Activated CD8-positive, alpha-beta memory T cell treated with anti-CD3 and anti-CD28 coated beads, Interleukin-2, amount 50 U/mL, for 1 hour (primary cell): Measurements from ENCODE around the gene RNF187.

ENCODE experiments used
- DNase-seq: peaks from one replicate; pipeline ENCODE4 v3.0.0-alpha.2; 2020; ENCODE audit errors: extremely low read depth

Gene RNF187

DNA sequence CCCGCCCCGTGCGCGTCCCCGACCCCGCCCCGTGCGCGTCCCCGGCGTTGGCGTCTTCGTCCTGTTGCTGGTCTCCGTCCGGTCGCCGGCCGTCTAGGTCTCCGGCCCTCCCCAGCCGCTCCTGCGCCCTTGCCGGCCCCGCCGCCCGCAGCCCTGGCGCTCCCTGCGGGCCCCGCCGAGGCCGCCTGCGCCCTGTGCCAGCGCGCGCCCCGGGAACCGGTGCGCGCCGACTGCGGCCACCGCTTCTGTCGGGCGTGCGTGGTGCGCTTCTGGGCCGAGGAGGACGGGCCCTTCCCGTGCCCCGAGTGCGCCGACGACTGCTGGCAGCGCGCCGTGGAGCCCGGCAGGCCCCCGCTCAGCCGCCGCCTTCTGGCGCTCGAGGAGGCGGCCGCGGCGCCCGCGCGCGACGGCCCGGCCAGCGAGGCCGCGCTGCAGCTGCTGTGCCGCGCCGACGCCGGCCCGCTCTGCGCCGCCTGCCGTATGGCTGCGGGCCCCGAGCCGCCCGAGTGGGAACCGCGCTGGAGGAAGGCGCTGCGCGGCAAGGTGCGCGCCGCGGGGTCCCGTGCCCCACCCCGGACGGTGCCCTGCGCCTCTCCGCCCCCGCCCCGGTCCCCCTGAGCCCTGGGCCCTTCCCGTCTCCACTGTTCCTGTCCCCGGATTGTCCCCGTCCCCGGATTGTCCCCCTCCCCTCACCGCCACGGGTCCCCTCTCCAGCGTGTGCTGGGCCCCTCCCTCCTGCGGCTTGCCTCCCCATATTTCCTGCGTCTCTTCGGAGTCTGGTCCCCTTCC lies at the start of gene RNF187:
Gene RNF187 (plus strand): TSS at position 47 of the 789 bp plus-strand sequence.
- DNase-seq = peak; percentile 31

DNA sequence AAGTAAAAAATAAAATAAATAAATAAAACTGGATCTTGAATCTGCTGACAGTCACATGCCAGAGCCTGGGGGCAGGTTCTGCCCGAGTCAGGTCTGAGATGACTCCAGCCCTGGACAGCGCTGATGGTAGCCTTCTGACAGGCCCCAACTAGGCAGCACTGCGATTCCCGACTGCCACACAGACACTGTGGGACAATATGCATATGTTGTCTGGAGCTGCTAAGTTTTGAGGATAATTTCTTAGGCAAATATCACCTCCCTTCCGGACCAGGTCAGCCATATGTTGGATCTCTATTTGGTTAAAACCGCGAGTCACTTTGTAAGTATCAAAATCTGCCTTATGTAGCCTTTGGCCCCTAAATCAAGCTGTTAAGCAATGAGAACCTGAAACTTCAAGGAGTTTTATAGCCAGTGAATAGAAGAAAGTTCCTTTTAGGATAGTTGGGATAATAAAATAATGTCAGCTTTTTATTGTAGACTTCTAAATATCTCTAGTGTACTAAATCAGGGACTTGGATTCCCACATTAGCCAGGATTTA lies 49.7 kb upstream of the RNF187 start:
- no peak for DNase-seq

DNA sequence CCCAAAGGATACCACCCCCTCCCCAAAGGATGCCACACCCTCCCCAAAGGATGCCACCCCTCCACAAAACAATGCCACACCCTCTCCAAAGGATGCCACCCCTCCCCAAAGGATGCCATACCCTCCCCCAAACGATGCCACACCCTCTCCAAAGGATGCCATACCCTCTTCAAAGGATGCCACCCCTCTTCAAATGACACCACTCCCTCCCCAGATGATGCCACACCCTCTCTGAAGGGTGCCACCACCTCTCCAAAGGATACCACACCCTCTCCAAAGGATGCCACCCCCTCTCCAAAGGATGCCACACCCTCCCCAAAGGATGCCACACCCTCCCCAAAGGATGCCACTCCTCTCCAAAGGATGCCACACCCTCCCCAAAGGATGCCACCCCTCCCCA lies 48.9 kb upstream of the RNF187 start:
- no peak for DNase-seq

DNA sequence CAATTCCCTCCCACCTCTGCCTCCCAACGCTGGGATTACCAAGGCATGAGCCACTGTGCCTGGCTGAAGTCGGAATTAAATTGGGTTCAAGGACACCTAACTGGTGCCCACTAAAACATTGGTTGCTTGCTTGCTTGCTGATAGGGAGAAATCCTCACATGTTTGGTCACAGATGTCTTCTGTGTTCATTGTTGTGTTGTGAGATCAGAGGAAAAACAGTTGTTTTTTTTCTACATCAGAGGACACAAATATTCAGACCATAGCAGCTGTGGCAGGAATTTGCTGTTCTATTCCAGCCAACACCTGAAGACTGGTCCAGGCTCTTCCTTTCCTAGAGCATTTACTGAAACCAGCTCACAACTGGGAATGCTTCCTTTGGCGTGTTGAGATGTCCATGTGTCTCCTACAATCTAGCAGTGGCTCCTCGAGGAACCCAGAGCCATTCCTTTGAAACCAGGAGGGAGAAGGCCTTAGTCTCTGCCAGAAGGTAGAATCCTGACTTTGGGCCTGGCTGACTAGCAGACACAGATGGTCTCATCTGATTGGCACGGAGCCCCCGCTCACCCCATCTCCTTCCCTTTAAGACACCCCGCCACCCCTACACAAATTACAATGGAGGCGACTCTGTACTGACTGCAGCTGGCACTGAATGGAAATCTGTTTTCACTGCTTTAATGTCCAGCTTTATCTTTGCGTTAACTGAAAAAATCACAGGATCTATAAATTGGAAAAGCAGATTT lies 46.3 kb upstream of the RNF187 start:
- no peak for DNase-seq

DNA sequence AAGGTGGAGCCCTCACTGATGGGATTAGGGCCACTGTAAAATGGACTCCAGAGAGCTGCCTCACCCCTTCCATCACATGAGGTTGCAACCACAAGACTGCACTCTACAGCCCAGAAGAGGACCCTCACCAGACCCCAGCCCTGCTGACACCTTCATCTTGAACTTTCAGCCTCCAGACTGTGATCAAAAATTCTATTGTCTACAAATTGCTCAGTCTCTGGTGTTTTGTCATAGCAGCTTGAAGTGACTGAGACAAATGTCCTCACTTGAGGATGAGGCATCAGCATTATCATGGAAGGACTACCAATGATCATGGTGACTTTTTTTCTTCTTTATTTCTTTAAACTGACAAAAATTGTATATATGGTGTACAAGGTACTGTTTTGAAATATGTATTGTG lies 43.8 kb upstream of the RNF187 start:
- no peak for DNase-seq

DNA sequence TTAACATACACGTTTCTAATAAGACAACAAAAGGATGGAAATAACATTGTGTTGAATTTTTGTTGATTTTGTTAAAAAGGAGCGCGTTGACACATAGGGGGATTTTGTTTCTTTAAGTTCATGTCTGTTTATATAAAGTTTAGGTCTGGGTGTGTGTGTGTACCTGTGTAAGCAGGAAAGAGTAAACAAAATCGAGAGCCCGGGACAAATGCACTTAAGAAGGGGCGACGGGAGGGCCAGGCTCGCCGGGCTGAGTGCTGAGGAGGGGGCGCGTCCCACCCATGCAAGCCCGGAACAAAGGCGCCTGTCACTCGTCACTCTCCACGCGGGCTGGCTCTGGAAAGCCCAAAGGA lies 41.7 kb upstream of the RNF187 start:
- no peak for DNase-seq

DNA sequence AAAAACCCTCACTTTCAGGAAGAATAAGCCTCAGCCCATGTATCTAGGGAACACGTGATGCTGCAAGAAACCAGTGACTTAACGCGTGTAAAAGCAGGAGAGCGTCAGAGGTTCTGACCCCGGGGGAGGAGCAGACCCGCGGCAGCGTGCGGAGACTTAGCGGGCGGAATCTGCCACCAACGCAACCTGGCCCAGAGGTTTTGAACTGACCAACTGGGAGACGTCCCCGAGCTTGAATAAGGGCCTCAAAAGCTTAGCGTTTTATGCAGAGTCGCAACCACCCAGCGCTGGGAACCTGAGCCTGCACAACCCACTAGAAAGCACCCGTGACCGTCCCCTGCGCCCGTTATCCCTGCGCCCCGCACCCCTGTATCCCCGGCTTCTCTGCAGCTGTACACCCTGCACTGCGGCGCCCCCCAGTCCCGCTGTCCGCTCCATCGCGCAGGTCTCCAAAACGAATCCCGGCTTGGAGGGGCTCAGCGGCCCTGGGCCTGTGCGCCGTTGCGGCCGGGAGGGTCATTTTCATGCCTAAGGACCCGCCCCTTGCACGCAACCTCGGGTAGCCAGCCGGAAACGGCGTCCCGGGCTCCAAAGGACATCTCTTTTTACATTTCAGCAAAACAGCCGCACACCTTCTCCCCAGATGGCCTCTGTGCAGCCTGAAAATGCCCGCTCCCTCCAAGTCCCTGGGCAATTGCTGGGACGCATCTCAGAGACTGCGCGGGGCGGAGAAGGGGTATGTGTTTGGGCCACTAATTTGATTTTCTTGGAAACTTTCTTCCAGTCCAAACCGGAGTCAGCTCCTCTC lies 41.1 kb upstream of the RNF187 start:
- DNase-seq = no peak

DNA sequence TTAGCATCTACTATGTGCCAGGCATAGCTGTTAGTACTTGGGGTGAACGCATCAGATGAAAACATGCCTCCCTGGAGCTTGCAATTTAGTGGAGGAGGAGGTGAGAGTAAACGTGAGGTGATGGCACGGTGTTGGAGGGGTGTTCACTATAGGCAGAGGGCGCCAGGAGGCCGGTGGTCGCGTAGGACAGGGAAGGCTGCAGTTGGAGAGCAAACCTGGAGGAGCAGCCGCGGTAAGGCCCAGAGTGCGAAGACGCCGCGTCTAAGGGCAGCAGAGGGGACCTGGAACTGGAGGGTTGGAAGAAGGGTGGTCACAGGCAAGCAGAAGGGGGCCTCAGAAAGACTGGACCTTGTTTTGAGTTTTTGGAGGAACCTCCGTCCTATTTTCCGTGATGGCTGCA lies 40.3 kb upstream of the RNF187 start:
- no peak for DNase-seq

DNA sequence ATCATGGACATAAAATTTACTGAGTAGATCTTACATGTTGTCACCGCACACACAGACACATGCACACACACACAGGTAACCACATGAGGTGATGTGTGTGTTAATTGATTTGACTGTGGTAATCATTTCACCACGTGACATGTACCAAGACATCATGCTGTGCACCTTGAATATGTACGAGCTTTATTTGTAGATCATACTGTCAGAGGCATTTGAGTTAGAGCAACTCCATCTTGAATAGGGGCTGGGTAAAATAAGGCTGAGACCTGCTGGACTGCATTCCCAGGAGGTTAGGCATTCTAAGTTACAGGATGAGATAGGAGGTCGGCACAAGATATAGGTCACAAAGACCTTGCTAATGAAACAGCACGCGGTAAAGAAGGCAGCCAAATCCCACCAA lies 38.8 kb upstream of the RNF187 start:
- no peak for DNase-seq

DNA sequence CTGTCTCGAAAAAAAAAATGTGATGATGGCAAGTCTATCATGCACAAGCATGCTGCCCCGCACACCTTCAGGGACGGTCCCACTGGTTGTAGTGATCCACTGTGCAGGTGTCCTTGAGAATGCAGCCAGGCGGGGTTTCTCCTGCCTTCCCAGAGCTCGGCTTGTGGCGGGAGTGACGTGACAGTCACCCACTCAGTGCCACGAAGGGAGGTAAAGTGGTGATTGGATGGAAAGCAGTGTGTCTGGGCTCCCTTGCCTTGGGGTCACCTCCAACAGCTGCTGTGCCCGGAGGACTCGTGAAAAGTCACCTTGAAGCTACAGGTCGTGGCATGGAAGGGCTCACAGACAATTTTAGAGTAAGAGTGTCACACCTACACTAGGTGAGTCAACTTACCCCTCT lies 37.0 kb upstream of the RNF187 start:
- no peak for DNase-seq

DNA sequence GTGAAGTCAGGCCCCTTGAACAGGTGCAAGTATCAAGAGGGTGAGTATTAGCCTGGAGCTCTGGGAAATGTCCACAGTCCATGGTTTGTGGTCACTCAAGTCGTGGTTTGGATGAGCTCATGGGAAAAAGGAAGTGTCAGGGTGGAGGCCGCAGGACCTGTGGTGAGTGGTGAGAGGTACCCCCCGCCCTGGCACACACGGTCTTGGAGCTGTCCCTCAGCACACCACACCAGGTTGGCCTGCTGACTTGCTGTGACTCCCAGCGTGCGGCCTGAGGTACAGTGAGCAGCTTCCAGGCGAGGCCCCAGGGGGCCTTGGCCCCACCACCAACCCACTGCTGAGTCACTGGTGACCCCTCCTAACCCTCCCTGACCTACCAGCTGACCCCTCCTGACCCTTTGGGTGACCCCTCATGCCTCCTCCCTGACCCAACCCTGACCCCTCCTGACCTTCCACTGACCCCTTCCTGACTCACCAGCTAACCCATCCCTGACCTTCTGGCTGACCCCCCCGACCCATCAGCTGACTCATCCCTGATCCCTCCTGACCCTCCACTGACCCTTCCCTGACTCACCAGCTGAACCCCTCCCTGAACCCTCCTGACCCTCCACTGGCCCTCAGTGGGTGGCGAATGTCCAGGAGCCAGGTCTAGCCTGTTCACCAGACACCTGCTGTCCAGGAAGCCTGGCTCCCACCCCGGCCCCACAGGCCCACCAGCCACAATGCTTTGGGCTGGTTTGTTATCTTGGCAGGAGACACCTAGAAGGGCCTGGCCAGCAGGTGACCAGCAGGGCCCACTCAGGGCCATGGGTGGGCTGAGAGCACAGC lies 34.8 kb upstream of the RNF187 start:
- no peak for DNase-seq

DNA sequence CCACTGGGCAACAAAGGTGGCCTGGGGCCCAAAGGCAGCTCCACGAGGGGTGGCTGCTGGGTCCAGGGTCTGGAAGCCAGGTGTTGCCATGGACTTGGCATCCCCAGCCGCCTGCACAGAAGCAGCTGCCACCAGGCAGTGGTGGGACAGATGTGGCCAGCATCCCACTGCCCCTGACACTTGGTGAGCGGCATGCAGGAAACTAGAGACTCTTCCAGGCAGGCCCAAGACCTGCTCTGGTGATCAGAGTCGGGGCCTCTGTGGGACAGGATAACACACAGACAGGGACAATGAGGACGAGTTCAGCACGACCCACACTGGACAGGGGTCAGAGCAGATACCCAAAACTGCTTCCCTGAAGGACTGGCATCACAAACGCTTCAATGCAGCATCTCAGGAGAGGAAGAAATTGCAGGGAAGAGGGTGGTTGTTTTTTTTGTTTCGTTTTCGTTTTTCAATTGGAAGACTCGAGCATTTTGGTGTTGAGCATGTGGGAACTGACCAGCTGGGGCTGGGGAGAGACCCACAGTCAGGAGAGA lies 34.1 kb upstream of the RNF187 start:
- DNase-seq = no peak

DNA sequence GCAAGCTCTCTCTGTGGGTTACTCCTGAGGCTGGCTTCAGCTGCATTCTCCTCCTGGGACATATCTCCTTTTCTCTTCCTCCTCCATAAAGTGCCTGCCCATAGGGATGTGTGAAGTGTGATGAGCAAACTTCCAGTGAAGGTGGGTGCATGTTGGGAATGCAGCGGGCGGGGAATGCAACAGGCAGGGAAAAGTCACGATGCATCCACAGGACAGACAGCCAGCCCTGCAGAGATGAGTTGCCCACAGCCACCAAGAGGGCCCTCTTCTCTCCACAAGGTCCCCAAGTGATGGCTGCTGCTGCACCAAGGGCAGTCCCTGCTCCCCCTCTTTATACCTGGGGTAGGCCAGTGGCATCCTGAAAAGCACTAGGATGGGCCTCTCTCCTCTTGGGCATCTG lies 33.6 kb upstream of the RNF187 start:
- DNase-seq = no peak

DNA sequence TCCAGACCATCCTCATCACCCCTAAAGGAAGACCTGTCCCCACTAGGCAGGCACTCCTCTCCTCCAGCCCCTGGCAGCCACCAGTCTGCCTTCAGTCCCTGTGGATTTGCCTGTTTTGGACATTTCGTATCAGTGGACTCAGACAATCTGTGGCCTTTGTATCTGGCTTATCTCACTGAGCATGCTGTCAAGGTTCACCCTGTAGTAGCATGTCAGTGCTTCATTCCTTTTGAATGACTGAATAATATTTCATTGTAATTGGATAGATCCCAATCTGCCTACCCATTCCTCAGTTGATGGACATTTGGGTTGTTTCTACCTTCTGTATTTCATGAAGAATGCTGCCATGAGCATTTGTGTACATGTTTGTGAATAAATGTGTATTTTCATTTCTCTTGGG lies 32.9 kb upstream of the RNF187 start:
- DNase-seq = no peak

DNA sequence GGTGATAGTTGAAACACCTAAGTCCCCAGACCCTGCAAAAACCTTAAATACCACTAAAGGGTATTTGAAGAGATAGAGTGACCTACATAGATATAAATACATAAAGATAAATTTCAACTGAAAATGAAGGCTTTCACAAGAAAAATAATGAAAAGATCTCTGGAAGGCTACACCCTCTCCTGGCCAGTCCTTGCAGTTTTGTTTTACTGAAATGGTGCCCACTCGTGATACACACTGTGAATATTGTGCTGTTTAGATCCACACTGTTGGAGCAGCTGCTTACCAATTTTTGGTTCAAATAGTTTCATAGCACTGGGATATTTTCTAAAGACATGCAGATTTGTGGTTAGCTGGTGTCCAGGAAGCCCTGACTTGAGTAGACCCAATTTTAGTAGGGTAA lies 31.5 kb upstream of the RNF187 start:
- no peak for DNase-seq

DNA sequence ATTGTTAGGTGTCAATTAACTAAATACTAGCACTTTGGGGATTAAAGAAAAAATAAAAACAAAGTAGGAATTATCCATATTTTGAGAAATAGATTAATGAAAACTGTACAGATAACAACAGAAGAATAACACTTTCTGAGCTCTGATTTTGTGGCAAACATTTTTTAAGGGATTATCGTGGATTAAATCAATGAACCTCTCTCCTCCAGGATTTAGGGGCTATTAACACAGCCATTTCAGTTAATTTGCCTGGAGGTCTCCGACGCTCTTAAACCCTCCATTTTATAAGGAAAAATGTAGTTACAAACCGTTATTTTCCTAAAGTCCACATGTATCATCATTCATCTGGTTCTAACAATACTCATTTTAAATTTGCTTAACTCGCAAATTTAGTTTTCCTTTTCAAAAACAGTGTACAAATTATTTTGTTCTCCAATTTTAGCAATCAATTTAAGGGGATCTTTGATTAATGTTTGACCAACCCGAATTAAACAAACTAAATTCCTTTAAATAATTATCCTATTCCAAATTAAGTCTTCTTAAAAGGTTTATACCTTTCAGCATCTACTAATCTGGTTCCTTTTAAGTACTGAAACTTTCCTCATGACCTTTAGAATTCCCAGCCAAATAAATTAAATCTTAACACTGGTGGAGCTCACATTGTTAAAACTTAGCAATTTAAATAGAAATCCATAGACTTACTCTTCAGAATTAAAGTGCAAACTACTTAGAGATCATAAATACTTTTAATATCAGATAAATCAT lies 30.7 kb upstream of the RNF187 start:
- DNase-seq = no peak

DNA sequence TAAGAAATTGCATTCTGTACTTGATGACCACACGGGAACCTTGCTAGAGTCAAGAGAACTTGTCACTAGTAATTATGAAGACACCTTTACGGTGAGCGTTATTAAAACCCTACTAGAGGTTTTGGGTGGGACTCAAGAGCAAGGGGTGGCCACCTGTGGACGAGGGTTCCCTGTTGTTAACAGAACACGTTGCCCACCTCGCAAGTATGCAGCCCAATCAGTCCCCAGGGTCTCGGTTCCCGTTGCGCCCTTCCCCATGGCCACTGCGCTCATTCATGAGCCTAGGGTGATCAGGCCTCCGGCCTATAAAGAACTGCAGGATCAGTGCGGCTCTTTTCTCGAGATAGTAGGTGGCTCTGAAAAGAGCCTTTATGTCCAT lies 30.2 kb upstream of the RNF187 start:
- no peak for DNase-seq

DNA sequence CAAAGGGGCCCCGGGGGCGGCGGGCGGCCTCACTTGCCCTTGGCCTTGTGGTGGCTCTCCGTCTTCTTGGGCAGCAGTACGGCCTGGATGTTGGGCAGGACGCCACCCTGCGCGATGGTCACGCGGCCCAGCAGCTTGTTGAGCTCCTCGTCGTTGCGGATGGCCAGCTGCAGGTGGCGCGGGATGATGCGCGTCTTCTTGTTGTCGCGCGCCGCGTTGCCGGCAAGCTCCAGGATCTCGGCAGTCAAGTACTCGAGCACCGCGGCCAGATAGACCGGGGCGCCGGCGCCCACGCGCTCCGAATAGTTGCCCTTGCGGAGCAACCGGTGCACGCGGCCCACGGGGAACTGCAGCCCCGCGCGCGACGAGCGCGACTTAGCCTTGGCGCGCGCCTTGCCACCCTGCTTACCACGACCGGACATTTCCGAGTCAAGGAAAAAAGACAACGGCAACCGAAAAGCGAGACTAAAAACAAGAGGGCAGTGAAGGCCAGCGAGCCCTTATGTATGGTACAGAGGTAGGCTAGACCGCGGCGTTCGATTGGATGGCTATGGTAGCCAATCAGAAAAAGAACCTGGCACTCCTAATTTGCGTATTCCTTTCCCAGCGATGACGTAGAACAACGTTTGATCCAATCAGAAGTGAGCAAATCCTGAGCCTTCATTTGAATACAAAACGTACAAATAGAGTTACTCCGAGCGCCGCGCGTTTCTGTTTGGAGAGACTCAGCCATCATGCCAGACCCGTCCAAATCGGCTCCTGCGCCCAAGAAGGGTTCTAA lies 29.6 kb upstream of the RNF187 start:
- peak; percentile 78 for DNase-seq

DNA sequence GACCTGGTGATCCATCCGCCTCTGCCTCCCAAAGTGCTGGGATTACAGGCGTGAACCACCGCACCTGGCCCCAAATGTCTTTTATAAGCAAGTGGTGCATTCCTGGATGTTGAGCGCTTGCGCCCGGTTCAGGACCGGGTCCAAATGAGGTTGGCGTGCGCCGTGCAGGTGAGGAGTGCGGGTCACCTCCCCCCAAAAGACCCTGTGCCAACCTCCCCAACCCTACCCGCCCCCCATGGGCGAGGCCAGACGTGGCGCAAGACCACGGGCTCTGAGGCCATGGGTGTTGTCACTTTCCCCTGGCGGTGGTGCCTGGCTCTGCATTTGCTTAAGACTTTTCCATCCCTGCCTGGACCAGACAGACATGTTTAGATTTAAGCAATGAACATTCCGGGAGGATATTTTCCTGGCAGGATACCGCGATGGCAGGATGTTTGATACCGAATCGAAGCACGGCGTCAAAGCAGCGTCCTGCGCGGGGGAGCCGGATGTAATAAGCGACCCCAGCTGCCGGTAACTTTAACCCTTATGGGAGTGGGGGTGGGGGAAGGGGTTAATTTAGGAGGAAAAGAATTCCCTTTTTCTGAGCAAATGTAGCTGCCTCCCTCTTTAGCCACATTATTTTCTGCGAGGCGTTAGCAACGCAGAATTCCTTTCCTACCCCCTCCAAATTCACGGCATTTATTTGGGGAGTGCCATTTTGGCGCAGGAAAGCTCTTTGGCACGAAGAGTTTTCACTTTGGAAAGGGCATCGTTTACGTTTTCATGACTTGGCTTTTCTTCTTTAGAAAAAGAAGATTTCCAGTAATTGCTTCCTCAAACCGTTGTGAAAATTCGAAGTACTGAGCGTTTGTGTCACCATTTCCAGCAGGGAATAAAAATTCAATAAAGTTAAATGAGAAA lies 27.8 kb upstream of the RNF187 start:
- DNase-seq = no peak
